GM21381 (cell line): ENCODE results near the gene GNG13.
"Not testable (repeated sequence)": the region's sequence is repeated elsewhere in the genome, so short reads cannot be mapped to it uniquely, and the experiment has no call there.

Experiments used
- ATAC-seq: cut with Tn5 transposase; IDR thresholded peaks from one replicate; pipeline ENCODE4 v1.9.1; 2021; ENCODE audit warnings: mild to moderate bottlenecking, moderate library complexity; ENCODE audit not compliant: unreplicated experiment

The GNG13 gene

GRCh38 chr16:764184-764750 is 36.3 kb downstream of the GNG13 start:
- ATAC-seq, result no peak

- ATAC-seq, result no peak
Observed at GRCh38 chr16:763369-764183, 37.0 kb downstream of the GNG13 start.

GRCh38 chr16:762595-763268 is 37.8 kb downstream of the GNG13 start:
- no peak for ATAC-seq

DNA sequence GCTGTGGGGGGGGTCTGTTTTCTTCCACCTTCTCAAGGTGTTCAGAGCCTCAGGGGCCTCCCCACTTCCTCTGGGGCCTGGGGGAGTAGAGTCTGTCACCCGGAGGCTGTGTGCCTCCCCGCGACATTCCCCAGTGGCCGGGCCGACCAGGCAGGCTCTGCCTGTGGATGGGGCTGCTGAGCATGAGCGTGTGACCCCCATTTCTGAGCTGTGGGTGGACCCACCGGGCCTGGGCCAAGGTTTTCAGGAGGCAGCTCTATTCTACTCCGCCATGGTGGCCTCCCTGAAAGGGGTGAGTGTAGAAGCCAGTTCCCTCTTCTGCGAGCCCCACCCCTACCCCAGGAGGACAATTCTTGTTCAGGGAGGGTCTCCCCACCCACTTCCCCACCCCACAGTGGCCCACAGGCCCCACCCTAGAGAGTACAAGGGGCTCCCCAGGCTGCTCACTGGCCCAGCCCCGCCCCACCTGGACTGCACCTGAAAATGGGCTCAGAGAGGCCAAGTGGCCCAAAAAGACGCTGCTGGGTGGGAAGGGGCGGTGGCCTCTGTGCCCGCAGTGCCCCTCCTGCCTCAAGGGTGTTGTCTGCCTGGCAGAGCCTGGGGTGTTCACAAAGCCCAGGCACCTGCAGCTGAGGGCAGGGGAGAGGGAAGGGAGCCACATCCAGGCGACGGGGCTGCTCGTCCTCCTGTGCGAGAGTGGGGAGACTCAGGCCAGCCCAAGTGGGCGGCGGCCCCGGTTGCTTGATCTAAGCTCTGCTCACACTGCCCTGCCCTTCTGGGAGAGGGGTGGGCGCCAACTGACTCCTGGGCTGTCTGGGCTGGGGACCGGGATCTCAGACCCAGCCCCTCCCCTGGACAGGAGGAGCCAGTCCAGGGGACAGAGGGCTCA is 38.7 kb downstream of the GNG13 start:
- no peak for ATAC-seq

GRCh38 chr16:760545-761343 is 39.8 kb downstream of the GNG13 start, which contains the start of gene MSLN:
Gene MSLN (plus strand): TSS chr16:760734. CDS start chr16:762681, 1,947 bp downstream.
- no peak for ATAC-seq

GRCh38 chr16:760065-760464 is 40.5 kb downstream of the GNG13 start:
- no peak for ATAC-seq

GRCh38 chr16:759110-759910 is 41.2 kb downstream of the GNG13 start:
- no peak for ATAC-seq

DNA sequence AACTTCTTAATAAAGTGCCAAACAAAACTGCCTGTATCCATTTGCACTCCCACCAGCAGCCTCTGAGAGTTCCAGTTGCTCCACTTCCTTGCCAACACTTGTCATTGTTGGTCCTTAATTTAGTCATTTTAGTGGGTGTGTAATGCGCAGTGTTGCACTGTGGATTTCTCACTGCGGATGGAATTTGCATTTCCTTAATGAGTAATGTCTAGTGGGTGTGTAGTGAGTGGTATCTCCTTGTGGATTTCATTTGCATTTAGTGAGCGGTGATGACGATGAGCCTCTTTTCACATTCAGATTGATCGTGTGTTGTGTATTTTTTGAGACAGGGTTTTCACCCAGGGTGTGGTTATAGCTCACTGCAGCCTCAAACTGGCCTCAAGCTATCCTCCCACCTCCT is 44.1 kb downstream of the GNG13 start:
- no peak for ATAC-seq

GRCh38 chr16:754656-755055 is 45.9 kb downstream of the GNG13 start:
- no peak for ATAC-seq

DNA sequence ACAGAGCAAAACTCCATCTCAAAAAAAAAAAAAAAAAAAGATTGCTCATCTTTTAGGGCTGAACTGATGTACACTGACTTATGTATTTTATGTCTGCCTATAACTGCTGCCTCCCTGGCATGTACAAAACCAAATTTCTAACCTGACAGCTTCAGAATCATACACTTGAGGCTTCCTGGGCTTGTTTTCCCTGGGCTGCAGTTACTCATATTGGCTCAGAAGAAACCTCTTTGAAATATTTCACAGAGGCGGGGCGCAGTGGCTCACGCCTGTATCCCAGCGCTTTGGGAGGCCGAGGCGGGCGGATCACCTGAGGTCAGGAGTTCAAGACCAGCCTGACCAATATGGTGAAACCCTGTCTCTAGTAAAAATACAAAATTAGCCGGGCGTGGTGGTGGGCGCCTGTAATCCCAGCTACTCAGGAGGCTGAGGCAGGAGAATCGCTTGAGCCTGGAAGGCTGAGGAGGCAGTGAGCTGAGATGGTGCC is 46.4 kb downstream of the GNG13 start:
- ATAC-seq, result not testable (repeated sequence)

- no peak for ATAC-seq
Observed at GRCh38 chr16:752007-752312, 48.6 kb downstream of the GNG13 start.

DNA sequence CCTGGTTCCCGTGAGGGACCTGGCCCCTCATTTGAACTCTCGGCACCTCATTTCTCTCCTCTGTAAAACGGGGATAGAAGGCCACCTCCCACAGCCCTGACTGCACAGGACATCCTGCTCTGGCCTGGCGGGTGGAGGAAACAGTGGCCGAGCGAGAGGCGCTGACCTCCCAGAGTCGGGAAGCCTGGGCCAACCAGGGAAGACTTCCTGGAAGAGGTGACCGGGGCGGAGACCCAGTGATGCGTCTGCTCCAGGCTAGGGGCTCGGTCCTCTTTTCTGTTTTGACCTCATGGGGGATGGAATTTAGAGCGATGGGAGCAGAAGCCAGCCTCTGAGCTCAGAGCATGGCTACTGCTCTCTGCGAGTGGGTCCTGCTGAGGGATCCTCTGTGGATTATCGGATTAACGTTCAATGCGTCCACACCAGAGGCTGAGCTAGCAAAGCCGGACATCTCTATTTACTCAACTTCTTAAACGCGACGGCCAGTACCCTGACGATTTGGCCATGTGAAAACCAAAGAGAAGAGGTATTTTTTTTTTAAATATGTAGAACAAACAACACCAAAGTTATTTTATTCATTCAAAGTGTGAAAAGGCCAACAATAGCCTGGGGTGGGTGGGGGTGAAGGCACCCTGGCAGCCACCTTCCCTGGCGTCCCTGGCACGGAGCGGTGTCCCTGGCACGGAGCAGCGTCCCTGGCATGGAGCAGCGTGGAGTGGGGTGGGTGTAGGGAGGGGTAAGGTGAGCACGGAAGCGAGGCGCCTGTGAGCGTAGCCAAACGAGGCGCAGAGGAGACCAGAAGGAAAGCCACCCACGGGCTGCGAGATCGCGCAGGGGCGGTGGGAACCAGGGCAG is 49.2 kb downstream of the GNG13 start:
- ATAC-seq, result no peak

GRCh38 chr16:750485-750884 is 50.0 kb downstream of the GNG13 start:
- ATAC-seq, result no peak

DNA sequence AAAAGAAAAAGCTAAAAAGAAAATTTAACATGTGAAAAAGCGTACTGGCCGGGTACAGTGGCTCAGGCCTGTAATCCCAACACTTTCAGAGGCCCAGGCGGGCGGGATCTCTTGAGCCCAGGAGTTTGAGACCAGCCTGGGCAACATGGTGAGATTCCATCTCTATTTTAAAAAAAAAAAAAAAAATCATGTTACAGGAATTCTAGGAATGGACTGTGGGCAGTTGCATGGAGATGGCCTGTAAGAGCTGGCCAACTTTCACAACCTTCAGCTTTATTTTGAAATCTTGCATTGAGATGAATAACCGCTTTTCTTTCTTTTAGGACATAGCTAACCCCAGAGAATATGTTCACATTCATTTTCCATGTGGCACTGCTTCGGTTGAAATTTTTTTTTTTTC is 51.5 kb downstream of the GNG13 start:
- no peak for ATAC-seq
